MM.1S (cell line): ENCODE results near the gene BOD1.

Experiments
- EZH2 ChIP-seq: fragments of 300-600 bp; sonication (generic); optimal IDR thresholded peaks from 2 replicates; pipeline ENCODE3; 2017; ENCODE audit warnings: low read depth, mild to moderate bottlenecking, antibody characterized with exemption, low read length, mixed read lengths
- EZH2phosphoT487 ChIP-seq: fragments of 300-600 bp; sonication (generic); IDR thresholded peaks from 2 replicates; pipeline ENCODE4 v1.6.1; 2018; ENCODE audit warnings: antibody characterized with exemption, low read length
- TF ChIP-seq, protein P1 (sequence below): fragments of 300-600 bp; sonication (generic); IDR thresholded peaks from 2 replicates; pipeline ENCODE4 v1.5.1; 2016; ENCODE audit warnings: antibody characterized with exemption, low read length, mixed read lengths

DNA sequence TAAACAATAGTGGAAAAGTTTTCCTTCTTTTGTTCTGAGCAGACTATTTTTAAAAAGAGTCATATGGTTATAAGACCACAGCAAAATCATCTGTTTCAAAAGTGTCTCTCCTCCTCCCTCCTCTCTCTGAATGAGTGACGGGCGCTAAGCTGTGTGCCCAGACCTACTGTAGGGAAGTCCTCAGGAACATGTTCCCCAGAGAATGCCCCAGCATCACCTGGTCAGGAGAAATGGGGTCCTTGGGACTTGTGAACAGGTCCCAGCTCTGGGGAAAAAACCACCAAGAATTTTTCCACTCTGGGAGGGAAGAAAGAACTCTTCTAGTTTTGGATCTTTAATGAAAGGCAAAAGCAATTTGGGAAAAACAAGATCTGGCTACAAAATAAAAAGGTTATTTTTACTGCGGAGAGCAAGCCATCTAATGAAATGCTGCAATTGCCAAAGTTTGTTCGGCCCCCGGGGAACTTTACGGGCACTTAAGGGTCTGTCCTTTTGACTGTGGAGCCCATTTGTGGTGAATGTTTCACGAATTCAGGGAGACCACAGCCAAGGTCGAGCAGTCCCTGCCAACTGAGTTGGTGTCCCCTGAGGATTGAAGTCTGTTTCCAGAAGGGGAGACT, 25.9 kb downstream of the BOD1 start:
- TF ChIP-seq, protein P1, sequence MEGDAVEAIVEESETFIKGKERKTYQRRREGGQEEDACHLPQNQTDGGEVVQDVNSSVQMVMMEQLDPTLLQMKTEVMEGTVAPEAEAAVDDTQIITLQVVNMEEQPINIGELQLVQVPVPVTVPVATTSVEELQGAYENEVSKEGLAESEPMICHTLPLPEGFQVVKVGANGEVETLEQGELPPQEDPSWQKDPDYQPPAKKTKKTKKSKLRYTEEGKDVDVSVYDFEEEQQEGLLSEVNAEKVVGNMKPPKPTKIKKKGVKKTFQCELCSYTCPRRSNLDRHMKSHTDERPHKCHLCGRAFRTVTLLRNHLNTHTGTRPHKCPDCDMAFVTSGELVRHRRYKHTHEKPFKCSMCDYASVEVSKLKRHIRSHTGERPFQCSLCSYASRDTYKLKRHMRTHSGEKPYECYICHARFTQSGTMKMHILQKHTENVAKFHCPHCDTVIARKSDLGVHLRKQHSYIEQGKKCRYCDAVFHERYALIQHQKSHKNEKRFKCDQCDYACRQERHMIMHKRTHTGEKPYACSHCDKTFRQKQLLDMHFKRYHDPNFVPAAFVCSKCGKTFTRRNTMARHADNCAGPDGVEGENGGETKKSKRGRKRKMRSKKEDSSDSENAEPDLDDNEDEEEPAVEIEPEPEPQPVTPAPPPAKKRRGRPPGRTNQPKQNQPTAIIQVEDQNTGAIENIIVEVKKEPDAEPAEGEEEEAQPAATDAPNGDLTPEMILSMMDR: no peak
- no peak for TF ChIP-seq EZH2
- TF ChIP-seq EZH2phosphoT487: no peak
